Upper lobe of left lung (tissue), 6 donors: ENCODE data around the gene STK38. TPM values are rescaled to one million over a fixed set of nuclear protein-coding genes. Genes with fewer than 3 reads are reported as not detected.

Experiments used
- ATAC-seq, 2 donors: fragments of 200-7000 bp; cut with Tn5 transposase; one replicate each; pipeline ENCODE4 v1.9.1; 2022; ENCODE audit warnings: mild to moderate bottlenecking in 2 of 2, moderate library complexity in 2 of 2; ENCODE audit not compliant: low FRiP score in 2 of 2
- DNase-seq, 2 donors: peaks; one replicate each; pipeline ENCODE4 v3.0.0-alpha.2; 2019 to 2020
- H3K27ac ChIP-seq, 4 donors: fragments of 200-600 bp; sonication (generic); one replicate each; pipeline ENCODE4 v1.5.1; 2016 to 2019
- H3K27me3 ChIP-seq, 4 donors: fragments of 200-600 bp; sonication (generic); one replicate each; pipeline ENCODE4 v1.5.1; 2017 to 2019
- H3K36me3 ChIP-seq, 4 donors: fragments of 200-600 bp; sonication (generic); one replicate each; pipeline ENCODE4 v1.5.1; 2016 to 2019
- H3K4me1 ChIP-seq, 4 donors: fragments of 200-600 bp; sonication (generic); one replicate each; pipeline ENCODE4 v1.5.1; 2018 to 2019
- H3K4me3 ChIP-seq, 4 donors: fragments of 200-600 bp; sonication (generic); one replicate each; pipeline ENCODE4 v1.5.1; 2017 to 2019; ENCODE audit warnings: mild to moderate bottlenecking in 2 of 4, moderate library complexity in 1 of 4
- H3K9me3 ChIP-seq, 4 donors: fragments of 200-600 bp; sonication (generic); one replicate each; pipeline ENCODE4 v1.5.1; 2018 to 2019
- EP300 ChIP-seq, 4 donors: sonication (generic); formaldehyde crosslinking; IDR thresholded peaks; one replicate each; pipeline ENCODE4 v1.5.1; 2017; ENCODE audit warnings: antibody characterized with exemption in 4 of 4, control low read depth in 2 of 4
- POLR2A ChIP-seq, 4 donors: fragments of 450-650 bp; IDR thresholded peaks; one replicate each; pipeline ENCODE4 v1.5.1; 2016 to 2017; ENCODE audit warnings: antibody characterized with exemption in 4 of 4, mild to moderate bottlenecking in 2 of 4
- POLR2AphosphoS5 ChIP-seq, 2 donors: sonication (generic); formaldehyde crosslinking; IDR thresholded peaks; one replicate each; pipeline ENCODE4 v1.5.1; 2017; ENCODE audit warnings: antibody characterized with exemption in 2 of 2
- WGBS, 2 donors: methylation state at CpG; one replicate each; pipeline ENCODE4 v1.1.5; 2017 to 2018; 5-methylcytosine and 5-hydroxymethylcytosine counted together
- total RNA-seq, 6 donors: library from RNA; depleted of rRNA in 4 of 6; stranded (reverse); fragments of >200 nt in 4 of 6; gene quantifications; one replicate each; pipeline versions ENCODE4 v1.1.0 to v1.2.1, GENCODE V29; 2016 to 2021
- TF ChIP-seq, protein P1 (sequence below), 6 experiments: fragments of 450-650 bp in 4 of 6; fragments of 200-600 bp in 2 of 6; sonication (generic) in 2 of 6; IDR thresholded peaks; one replicate each; pipeline ENCODE4 v1.5.1; 2016 to 2019; ENCODE audit warnings: antibody characterized with exemption in 6 of 6
- donor health status: DM: no; HTN: no; CAD: no; lungs with moderate emphysema.
- donor health status: DM: no; HTN: yes; CAD: no; lungs with severe emphysema.

STK38 gene
- total RNA-seq, 6 donors from 2014 or later: 15.1 to 47.1 (median 30.4) TPM

DNA sequence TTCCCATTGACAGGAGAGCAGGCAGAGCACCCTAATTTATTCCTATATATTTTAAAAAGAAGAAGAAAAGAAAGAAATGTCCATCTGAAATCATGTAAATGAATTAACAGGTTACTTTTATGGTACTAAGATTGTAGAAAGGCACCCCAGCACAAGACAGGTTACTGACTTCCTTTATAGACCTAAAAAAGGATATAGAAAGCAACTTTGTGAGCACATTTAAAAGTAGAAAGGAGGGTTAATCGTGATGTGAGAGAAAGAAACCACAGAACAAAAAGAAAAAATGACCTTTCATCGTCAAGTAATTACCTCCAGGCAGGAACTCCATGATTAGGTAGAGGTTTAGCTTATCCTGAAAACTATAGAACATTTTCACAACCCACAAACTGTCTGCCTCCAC, 29.9 kb downstream of the STK38 start:
- DNase-seq (no peak), ATAC-seq (no peak)
- Histone ChIP-seq H3K4me3 (no peak overlapping the region), H3K9me3 (no peaks in the 10 kb centered on the region), H3K36me3 (peaks cover 9 to 88% (median 34%) of the 10 kb centered on the region in 4 donors), H3K4me1 (no peaks in the 10 kb centered on the region), H3K27me3 (no peaks in the 10 kb centered on the region), H3K27ac (no peak overlapping the region)
- TF ChIP-seq EP300 (IDR thresholded peaks at IDR 0.05) (no peak), POLR2A (IDR thresholded peaks at IDR 0.05) (no peak), POLR2AphosphoS5 (IDR thresholded peaks at IDR 0.05) (no peak)
- TF ChIP-seq, protein P1, sequence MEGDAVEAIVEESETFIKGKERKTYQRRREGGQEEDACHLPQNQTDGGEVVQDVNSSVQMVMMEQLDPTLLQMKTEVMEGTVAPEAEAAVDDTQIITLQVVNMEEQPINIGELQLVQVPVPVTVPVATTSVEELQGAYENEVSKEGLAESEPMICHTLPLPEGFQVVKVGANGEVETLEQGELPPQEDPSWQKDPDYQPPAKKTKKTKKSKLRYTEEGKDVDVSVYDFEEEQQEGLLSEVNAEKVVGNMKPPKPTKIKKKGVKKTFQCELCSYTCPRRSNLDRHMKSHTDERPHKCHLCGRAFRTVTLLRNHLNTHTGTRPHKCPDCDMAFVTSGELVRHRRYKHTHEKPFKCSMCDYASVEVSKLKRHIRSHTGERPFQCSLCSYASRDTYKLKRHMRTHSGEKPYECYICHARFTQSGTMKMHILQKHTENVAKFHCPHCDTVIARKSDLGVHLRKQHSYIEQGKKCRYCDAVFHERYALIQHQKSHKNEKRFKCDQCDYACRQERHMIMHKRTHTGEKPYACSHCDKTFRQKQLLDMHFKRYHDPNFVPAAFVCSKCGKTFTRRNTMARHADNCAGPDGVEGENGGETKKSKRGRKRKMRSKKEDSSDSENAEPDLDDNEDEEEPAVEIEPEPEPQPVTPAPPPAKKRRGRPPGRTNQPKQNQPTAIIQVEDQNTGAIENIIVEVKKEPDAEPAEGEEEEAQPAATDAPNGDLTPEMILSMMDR (IDR thresholded peaks at IDR 0.05): no peak
- WGBS, 2 donors: 80 to 82% methylated on average over 2 of the region's 2 CpGs

DNA sequence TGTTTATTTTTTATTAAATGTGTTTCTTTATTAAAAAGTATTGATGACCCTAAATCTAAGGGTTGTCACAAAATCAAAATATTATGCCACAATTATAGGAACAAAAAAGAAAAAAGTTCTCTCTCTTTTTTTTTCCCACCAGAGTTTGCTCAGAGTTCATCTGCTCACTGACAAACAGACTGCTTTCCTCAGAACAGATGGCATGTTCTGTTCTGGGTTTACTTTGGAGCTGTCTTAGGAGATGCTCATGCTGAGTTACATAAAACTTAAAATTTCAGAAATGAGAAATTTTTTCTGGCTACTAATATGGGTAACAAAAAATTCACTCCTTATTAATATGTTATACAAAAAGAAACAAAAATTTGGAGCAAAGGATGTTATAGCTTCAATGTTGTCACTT, 30.3 kb downstream of the STK38 start:
- Histone ChIP-seq H3K27ac (no peak overlapping the region), H3K27me3 (no peaks in the 10 kb centered on the region), H3K4me3 (no peak overlapping the region), H3K4me1 (no peaks in the 10 kb centered on the region), H3K36me3 (peaks cover 9 to 88% (median 30%) of the 10 kb centered on the region in 4 donors), H3K9me3 (no peaks in the 10 kb centered on the region)
- no peak for DNase-seq
- TF ChIP-seq POLR2AphosphoS5 (IDR thresholded peaks at IDR 0.05): no peak
- no peak for TF ChIP-seq EP300 (IDR thresholded peaks at IDR 0.05)
- no peak for TF ChIP-seq POLR2A (IDR thresholded peaks at IDR 0.05)
- TF ChIP-seq, protein P1 (IDR thresholded peaks at IDR 0.05): no peak
- no peak for ATAC-seq

DNA sequence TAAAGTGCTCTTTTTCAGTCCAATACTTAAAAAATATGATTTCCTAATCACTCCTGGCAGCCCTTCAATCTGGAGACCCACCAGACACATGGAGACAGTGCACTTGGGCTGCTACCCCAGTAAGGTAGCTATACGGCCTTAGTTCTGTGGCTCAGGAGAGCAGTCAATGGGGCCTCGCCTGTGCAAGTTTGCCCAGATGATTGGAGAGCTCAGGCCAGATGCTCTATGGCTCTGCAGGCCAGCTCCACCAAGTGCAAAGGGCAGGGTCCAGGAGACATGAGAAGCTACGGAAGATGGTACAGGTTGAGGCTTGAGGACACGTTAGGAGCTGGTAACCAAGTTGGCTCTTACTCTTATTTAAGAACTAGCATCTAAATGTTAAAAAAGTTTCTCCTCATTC, 30.7 kb downstream of the STK38 start:
- Histone ChIP-seq H3K36me3 (peaks cover 9 to 88% (median 31%) of the 10 kb centered on the region in 4 donors), H3K9me3 (no peaks in the 10 kb centered on the region), H3K27ac (no peak overlapping the region), H3K4me1 (no peaks in the 10 kb centered on the region), H3K27me3 (no peaks in the 10 kb centered on the region), H3K4me3 (no peak overlapping the region)
- TF ChIP-seq EP300 (IDR thresholded peaks at IDR 0.05) (no peak), POLR2A (IDR thresholded peaks at IDR 0.05) (no peak), POLR2AphosphoS5 (IDR thresholded peaks at IDR 0.05) (no peak)
- TF ChIP-seq, protein P1 (IDR thresholded peaks at IDR 0.05): no peak
- 91 to 94% methylated on average over 4 of the region's 4 CpGs for WGBS, 2 donors
- ATAC-seq: no peak
- no peak for DNase-seq

DNA sequence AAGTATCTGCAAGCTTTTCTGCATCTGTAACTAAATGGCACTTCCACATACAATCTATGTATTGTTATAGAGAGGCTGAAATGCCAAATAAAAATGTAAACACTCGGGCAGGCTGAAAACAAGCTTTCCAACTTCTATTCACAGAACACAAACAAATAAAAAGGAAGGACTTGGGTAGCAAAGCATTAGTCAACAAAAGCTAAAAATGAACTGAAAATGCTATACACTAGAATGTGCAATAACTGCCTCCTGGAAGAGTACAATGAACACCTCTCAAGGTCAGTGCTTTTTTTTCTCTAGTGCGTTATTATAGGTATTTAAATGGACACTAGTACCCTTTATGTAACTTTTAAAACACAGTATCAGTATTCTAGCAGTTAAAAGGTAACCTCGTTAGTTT, 31.4 kb downstream of the STK38 start:
- DNase-seq (no peak), ATAC-seq (no peak)
- Histone ChIP-seq H3K9me3 (no peaks in the 10 kb centered on the region), H3K27ac (no peak overlapping the region), H3K36me3 (peaks cover 7 to 86% (median 30%) of the 10 kb centered on the region in 4 donors), H3K4me3 (no peak overlapping the region), H3K27me3 (no peaks in the 10 kb centered on the region), H3K4me1 (no peaks in the 10 kb centered on the region)
- 77 to 80% methylated on average over 3 of the region's 3 CpGs for WGBS, 2 donors
- no peak for TF ChIP-seq POLR2A (IDR thresholded peaks at IDR 0.05)
- no peak for TF ChIP-seq EP300 (IDR thresholded peaks at IDR 0.05)
- TF ChIP-seq, protein P1 (IDR thresholded peaks at IDR 0.05): no peak
- TF ChIP-seq POLR2AphosphoS5 (IDR thresholded peaks at IDR 0.05): no peak
